SK-N-SH treated with all-trans-retinoic acid at 6 μM for 48 hours (cell line): ENCODE measurements around the gene SOX5.

Experiments
- ATAC-seq: fragments of 200-7000 bp; cut with Tn5 transposase; 3 replicates; pipeline ENCODE4 v1.9.1; 2020; ENCODE audit warnings: mild to moderate bottlenecking, moderate library complexity
- ARNTL ChIP-seq: fragments of 450-650 bp; formaldehyde crosslinking; IDR thresholded peaks from 2 replicates; pipeline ENCODE4 v1.5.0; 2020; ENCODE audit warnings: low read depth, mild to moderate bottlenecking, moderate library complexity, borderline replicate concordance
- BACH2 ChIP-seq: fragments of 250-450 bp; sonication (Bioruptor Pico); IDR thresholded peaks from 2 replicates; pipeline ENCODE4 v1.9.0; 2021; ENCODE audit warnings: mild to moderate bottlenecking, borderline replicate concordance
- CREB5 ChIP-seq: fragments of 250-450 bp; sonication (Bioruptor Pico); IDR thresholded peaks from 2 replicates; pipeline ENCODE4 v1.5.1; 2020; ENCODE audit warnings: low read depth, mild to moderate bottlenecking, moderate library complexity
- CSDC2 ChIP-seq: fragments of 250-450 bp; sonication (Bioruptor Pico); IDR thresholded peaks from 2 replicates; pipeline ENCODE4 v1.5.0; 2020; ENCODE audit warnings: mild to moderate bottlenecking, moderate library complexity
- CSRNP3 ChIP-seq: fragments of 250-450 bp; sonication (Bioruptor Pico); IDR thresholded peaks from 2 replicates; pipeline ENCODE4 v1.5.1; 2021; ENCODE audit warnings: mild to moderate bottlenecking, moderate library complexity
- ESRRG ChIP-seq: fragments of 250-450 bp; sonication (Bioruptor Pico); IDR thresholded peaks from 2 replicates; pipeline ENCODE4 v1.6.1; 2021; ENCODE audit warnings: mild to moderate bottlenecking
- GLIS3 ChIP-seq: fragments of 250-450 bp; sonication (Bioruptor Pico); IDR thresholded peaks from 2 replicates; pipeline ENCODE4 v1.5.0; 2020; ENCODE audit warnings: mild to moderate bottlenecking, moderate library complexity
- ISL1 ChIP-seq: fragments of 250-450 bp; sonication (Bioruptor Pico); IDR thresholded peaks from 2 replicates; pipeline ENCODE4 v2.1.2; 2022; ENCODE audit warnings: mild to moderate bottlenecking, moderate library complexity
- OSR1 ChIP-seq: fragments of 250-450 bp; sonication (Bioruptor Pico); IDR thresholded peaks from 2 replicates; pipeline ENCODE4 v1.8.0; 2022; ENCODE audit warnings: moderate library complexity, mild to moderate bottlenecking, inconsistent platforms
- PATZ1 ChIP-seq: fragments of 250-450 bp; sonication (Bioruptor Pico); IDR thresholded peaks from 2 replicates; pipeline ENCODE4 v1.8.0; 2020; ENCODE audit warnings: mild to moderate bottlenecking, moderate library complexity, borderline replicate concordance
- POU6F1 ChIP-seq: fragments of 250-450 bp; sonication (Bioruptor Pico); IDR thresholded peaks from 2 replicates; pipeline ENCODE4 v1.8.0; 2021; ENCODE audit warnings: low read depth, mild to moderate bottlenecking, moderate library complexity, borderline replicate concordance
- PPARA ChIP-seq: fragments of 250-450 bp; sonication (Bioruptor Pico); IDR thresholded peaks from 2 replicates; pipeline ENCODE4 v1.5.0; 2020; ENCODE audit warnings: mild to moderate bottlenecking, borderline replicate concordance
- RARB ChIP-seq: fragments of 250-450 bp; sonication (Bioruptor Pico); IDR thresholded peaks from 2 replicates; pipeline ENCODE4 v1.8.0; 2021; ENCODE audit warnings: mild to moderate bottlenecking, moderate library complexity
- SNAI2 ChIP-seq: fragments of 250-450 bp; sonication (Bioruptor Pico); IDR thresholded peaks from 2 replicates; pipeline ENCODE4 v1.5.0; 2020; ENCODE audit warnings: mild to moderate bottlenecking, moderate library complexity
- TCF4 ChIP-seq: fragments of 250-450 bp; sonication (Bioruptor Pico); IDR thresholded peaks from 2 replicates; pipeline ENCODE4 v1.8.0; 2021; ENCODE audit warnings: mild to moderate bottlenecking, moderate library complexity, borderline replicate concordance
- TOX ChIP-seq: fragments of 250-450 bp; sonication (Bioruptor Pico); IDR thresholded peaks from 2 replicates; pipeline ENCODE4 v1.8.0; 2021; ENCODE audit warnings: mild to moderate bottlenecking, moderate library complexity, borderline replicate concordance
- TSHZ2 ChIP-seq: fragments of 250-450 bp; sonication (Bioruptor Pico); IDR thresholded peaks from 2 replicates; pipeline ENCODE4 v1.5.0; 2020; ENCODE audit warnings: mild to moderate bottlenecking, moderate library complexity
- ZC3H10 ChIP-seq: fragments of 250-450 bp; sonication (Bioruptor Pico); IDR thresholded peaks from 2 replicates; pipeline ENCODE4 v1.5.1; 2021; ENCODE audit warnings: mild to moderate bottlenecking, moderate library complexity
- ZFP3 ChIP-seq: fragments of 250-450 bp; sonication (Bioruptor Pico); IDR thresholded peaks from 2 replicates; pipeline ENCODE4 v1.5.0; 2020; ENCODE audit warnings: mild to moderate bottlenecking, moderate library complexity
- ZFP30 ChIP-seq: fragments of 450-650 bp; formaldehyde crosslinking; IDR thresholded peaks from 2 replicates; pipeline ENCODE4 v1.5.0; 2022; ENCODE audit warnings: mild to moderate bottlenecking, moderate library complexity
- ZNF565 ChIP-seq: fragments of 450-650 bp; formaldehyde crosslinking; conservative IDR thresholded peaks from 2 replicates; pipeline ENCODE4 v1.5.0; 2020; ENCODE audit warnings: low read depth, mild to moderate bottlenecking, moderate library complexity
- ZNF70 ChIP-seq: fragments of 450-650 bp; formaldehyde crosslinking; IDR thresholded peaks from 2 replicates; pipeline ENCODE4 v1.5.0; 2020; ENCODE audit warnings: mild to moderate bottlenecking, moderate library complexity
- ZNF8 ChIP-seq: fragments of 450-650 bp; formaldehyde crosslinking; IDR thresholded peaks from 2 replicates; pipeline ENCODE4 v1.5.0; 2020; ENCODE audit warnings: mild to moderate bottlenecking, moderate library complexity

Gene SOX5

GRCh38 chr12:23674064-23674463, 275.4 kb downstream of the SOX5 start:
- no peak for ATAC-seq
- TF ChIP-seq ARNTL (CRISPR knock-in tag) (no peak), ZFP3 (no peak), CSDC2 (CRISPR knock-in tag) (no peak), TOX (no peak), CREB5 (CRISPR knock-in tag) (no peak), ZFP30 (no peak), GLIS3 (CRISPR knock-in tag) (no peak), PPARA (no peak), ZNF565 (CRISPR knock-in tag) (no peak), CSRNP3 (CRISPR knock-in tag) (no peak), ZNF70 (CRISPR knock-in tag) (no peak), TSHZ2 (CRISPR knock-in tag) (no peak), ZC3H10 (CRISPR knock-in tag) (no peak), BACH2 (CRISPR knock-in tag) (no peak), ZNF8 (CRISPR knock-in tag) (no peak), TCF4 (CRISPR knock-in tag) (no peak), ESRRG (no peak), RARB (CRISPR knock-in tag) (no peak)

GRCh38 chr12:23671881-23672280, 277.6 kb downstream of the SOX5 start:
- ATAC-seq, result no peak
- no peak for TF ChIP-seq ESRRG

GRCh38 chr12:23670684-23671083, 278.8 kb downstream of the SOX5 start:
- no peak for ATAC-seq
- TF ChIP-seq TOX (no peak), GLIS3 (CRISPR knock-in tag) (no peak), RARB (CRISPR knock-in tag) (no peak), PPARA (no peak), ZFP30 (no peak), ESRRG (no peak)

- ATAC-seq, result no peak
- TF ChIP-seq BACH2 (CRISPR knock-in tag) (no peak), ZNF8 (CRISPR knock-in tag) (no peak), OSR1 (CRISPR knock-in tag) (no peak), ZFP3 (no peak), ESRRG (no peak), POU6F1 (CRISPR knock-in tag) (no peak), SNAI2 (no peak), GLIS3 (CRISPR knock-in tag) (no peak), CSDC2 (CRISPR knock-in tag) (no peak), PPARA (no peak), RARB (CRISPR knock-in tag) (no peak), CSRNP3 (CRISPR knock-in tag) (no peak), TCF4 (CRISPR knock-in tag) (no peak), ZNF565 (CRISPR knock-in tag) (no peak), ISL1 (CRISPR knock-in tag) (no peak), CREB5 (CRISPR knock-in tag) (no peak), PATZ1 (CRISPR knock-in tag) (no peak)
These were observed 279.8 kb downstream of the SOX5 start for GRCh38 chr12:23669691-23670090.
